GM19397 (cell line): ENCODE data around the gene CREG2.
"Not testable (repeated sequence)": the region's sequence is repeated elsewhere in the genome, so short reads cannot be mapped to it uniquely, and the experiment has no call there.

ENCODE experiments used
- ATAC-seq: cut with Tn5 transposase; IDR thresholded peaks from one replicate; pipeline ENCODE4 v1.9.1; 2021; ENCODE audit warnings: mild to moderate bottlenecking, moderate library complexity; ENCODE audit not compliant: unreplicated experiment

CREG2 gene

GRCh38 chr2:101374821-101375561, 12.3 kb downstream of the CREG2 start:
- no peak for ATAC-seq

DNA sequence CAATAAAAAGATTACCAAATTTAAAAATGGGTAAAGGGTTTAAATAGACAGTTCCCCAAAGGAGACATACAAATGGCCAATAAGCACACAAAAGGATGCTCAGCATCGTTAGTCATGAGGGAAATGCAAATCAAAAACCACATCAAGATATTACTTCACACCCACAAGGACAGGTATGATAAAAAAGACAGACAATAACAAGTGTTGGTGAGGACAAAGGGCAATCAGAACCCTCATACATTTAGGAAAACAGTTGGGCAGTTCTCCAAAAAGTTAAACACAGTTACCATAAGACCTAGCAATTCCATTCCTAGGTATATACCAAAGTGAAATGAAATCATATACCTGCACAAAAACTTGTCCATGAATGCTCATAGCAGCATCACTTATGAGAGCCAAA, 14.5 kb downstream of the CREG2 start:
- no peak for ATAC-seq

GRCh38 chr2:101371636-101372035, 15.7 kb downstream of the CREG2 start:
- ATAC-seq, result no peak

DNA sequence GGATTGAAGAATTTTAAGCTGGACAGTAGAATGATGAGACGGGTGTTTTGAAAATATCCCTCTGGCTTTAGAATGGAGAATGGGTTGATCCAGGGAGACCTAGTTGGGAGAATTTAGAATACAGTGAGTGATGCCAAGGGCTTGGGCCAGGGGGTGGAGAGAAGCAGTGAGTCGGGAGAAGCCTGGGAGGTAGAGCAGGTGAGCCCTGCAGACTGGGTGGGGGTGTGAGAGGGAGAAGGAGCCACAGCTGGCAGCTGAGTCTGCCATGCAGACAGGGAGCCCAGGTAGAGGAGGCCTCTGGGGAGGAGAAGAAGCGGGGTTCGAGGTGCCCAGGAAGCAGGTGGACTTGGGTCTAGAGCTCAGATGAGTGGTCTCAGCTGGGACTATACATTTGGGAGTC, 18.2 kb downstream of the CREG2 start:
- ATAC-seq, result no peak

DNA sequence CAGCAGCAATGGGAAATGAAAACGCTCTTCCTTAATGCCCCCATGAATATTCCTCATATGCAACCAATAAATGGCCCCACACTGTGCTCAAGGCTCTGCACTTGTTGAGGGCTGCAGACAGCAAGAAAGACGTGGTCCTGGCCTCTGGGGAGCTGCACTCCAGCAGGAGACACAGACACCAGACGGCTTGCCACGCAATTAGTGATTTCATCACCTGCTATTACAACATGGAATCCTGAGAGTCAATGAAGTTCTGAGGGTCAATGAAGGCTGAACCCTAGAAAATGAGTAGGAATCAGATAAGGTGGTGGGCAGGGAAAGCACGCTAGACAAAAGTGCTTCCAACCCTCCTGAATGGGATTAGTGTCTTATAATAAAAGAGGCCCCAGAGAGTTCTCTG, 18.9 kb downstream of the CREG2 start:
- ATAC-seq, result no peak

- ATAC-seq, result no peak
These were observed 19.8 kb downstream of the CREG2 start for GRCh38 chr2:101367508-101367907.

GRCh38 chr2:101364878-101365277, 22.4 kb downstream of the CREG2 start:
- no peak for ATAC-seq

GRCh38 chr2:101362777-101363176, 24.5 kb downstream of the CREG2 start:
- no peak for ATAC-seq

DNA sequence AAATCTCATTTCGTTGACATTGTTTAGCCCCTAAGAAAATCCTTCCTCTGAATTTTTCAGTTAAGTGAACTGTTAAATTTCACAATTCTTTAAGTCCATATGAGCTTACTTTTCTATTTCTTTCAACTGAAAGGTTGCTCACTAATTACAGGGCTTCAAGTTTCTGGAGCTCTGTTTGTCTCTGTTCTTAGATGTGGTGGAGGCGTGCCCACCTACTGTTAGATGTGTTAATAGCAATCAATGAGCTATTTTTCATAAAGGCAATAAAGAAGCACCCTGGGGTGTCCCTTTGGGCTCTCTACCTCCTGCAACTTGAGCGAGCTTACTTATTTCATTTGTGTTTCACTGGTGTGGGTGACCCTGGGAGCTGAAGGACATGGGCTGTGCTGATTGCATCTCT, 25.0 kb downstream of the CREG2 start:
- no peak for ATAC-seq

DNA sequence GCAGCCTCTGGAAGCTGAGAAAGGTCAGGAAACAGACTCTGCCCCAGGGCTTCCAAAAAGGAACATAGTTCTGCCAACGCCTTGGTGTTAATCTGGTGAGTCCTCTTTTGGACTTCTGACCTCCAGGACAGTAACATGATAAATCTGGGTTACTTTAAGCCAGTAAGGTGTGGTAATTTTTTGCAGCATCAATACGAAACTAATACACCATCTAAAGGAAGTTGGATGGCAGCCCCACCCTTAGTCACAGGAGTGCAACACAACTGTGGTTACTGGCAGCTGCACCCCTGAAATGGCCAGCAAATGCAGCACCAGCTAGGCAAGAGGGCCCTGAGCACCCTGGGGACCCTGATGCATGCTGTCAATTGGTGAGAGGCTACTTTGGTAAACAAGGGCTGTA, 25.8 kb downstream of the CREG2 start:
- no peak for ATAC-seq

GRCh38 chr2:101361121-101361520, 26.2 kb downstream of the CREG2 start:
- ATAC-seq, result no peak

GRCh38 chr2:101360232-101360631, 27.1 kb downstream of the CREG2 start:
- no peak for ATAC-seq

DNA sequence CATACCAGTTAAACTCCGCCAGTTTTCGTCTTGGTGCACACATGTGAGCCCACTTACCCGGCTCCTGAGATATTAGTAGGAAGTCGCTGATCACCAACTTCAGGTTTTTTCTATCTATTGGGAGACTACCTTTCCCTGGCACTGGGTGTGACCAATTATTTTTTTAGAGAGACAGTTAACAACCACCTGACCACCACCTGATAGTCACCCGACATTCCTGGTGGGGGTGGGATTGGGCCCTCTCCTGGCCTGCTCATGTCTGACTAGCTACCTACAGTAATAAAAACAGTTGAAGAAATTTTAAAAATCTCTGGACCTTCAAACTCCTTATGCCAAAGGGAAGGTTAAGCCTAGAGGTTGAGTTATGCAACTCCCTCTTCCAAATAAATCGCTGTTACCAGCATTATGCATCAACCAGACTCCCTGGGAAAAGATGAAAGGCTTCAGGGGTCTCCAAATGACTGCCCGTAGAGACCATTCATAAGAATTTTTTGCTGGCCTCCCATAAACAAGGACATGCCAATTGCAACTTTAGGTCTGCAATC, 27.8 kb downstream of the CREG2 start:
- ATAC-seq, result no peak

GRCh38 chr2:101357376-101357775, 29.9 kb downstream of the CREG2 start:
- no peak for ATAC-seq

DNA sequence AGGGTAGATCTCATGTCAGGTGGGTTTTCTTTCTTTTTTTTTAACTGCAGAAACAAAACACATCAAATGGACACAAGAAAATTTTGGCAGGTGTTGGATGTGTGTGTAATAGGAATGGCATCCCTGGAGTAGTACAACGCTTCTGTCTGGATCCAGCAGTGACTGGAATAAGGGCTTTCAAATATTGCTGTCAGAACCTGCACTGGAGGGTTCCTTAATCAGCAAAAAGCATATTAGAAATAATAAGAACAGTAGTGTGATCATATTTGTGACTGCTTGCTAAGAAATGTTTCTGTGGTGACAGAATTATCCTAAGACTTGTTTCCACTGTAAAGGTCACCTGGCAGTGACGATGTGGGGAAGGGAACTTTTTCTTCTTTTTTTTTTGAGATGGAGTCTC, 30.8 kb downstream of the CREG2 start:
- ATAC-seq, result no peak

DNA sequence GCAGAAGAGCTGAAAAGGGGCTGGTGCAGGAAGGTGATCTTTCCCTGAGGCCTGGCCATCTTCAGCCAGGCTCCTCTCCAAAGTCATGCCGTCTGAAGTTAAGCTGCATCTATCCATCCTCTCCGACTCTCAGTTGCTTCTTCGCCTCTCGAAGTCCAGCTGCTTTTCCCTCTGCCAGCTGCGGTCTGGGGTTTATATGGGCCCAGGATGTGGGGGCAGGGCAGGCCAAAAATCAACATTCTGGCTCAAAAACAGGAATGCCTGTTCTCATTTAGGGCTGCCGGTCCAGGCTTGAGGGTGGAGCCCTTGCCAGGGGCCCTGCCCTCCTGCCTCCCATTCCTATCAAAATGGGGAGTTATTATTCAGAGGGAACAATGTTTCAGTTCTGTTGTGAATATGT, 31.2 kb downstream of the CREG2 start:
- ATAC-seq, result no peak

- ATAC-seq, result no peak
These were observed 31.8 kb downstream of the CREG2 start for GRCh38 chr2:101355401-101356054.

- ATAC-seq, result no peak
These were observed 32.6 kb downstream of the CREG2 start for GRCh38 chr2:101354420-101355311.

GRCh38 chr2:101352631-101353030, 34.7 kb downstream of the CREG2 start:
- ATAC-seq, result not testable (repeated sequence)

GRCh38 chr2:101351207-101351606, 36.1 kb downstream of the CREG2 start:
- no peak for ATAC-seq

DNA sequence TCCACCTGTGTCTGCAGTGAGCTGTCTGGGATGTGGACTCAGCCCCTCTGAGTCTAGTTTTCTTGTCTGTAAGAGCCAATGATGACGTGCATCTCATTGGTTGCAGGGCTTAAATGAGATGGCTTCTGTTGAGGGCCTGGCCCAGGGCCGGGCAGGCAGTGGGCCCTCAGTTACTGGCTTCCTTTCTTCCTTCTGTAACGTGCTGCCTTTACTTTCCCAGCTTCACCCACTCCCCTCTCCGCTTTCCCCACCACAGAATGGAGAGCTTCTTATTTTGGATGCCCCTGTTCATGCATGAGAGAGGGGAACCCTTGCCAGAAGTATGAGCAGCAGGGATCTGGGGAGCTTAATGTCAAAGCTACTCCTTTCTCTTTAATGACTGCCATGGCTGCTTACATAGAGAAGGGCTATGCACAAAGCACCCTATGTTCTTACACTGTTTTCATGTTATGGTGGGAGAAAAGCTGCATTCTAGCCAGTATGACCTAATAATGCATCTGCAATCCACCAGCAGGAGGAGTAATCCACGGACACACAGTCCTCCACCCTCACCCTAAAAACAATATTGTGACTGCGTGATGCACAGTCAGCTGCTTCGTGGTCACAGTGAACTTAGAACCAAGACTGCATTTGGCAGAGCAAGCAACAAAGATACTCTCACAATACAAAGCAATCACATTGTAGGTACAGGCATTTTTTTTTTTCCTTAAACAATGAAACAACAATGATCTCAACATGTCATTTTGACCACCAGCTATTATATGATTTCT, 37.2 kb downstream of the CREG2 start:
- no peak for ATAC-seq
